HCT116 (cell line): ENCODE results near the gene CEBPA. TPM values are rescaled to one million over a fixed set of nuclear protein-coding genes. Genes with fewer than 3 reads are reported as not detected.

ENCODE experiments used
- ATAC-seq: fragments of 200-7000 bp; cut with Tn5 transposase; 2 replicates; pipeline ENCODE4 v1.9.1; 2020; ENCODE audit warnings: mild to moderate bottlenecking, moderate library complexity
- BruUV-seq: library from RNA; stranded (reverse); fragments of 400-500 nt; replicated peaks from 2 replicates; lab custom pipeline; 2021; lab: Mats Ljungman, UMichigan
- CTCF ChIA-PET: fragments of 300-600 bp; sonication (Branson Sonifier 250); formaldehyde crosslinking; loops from one replicate; lab custom pipeline; 2021; ENCODE audit warnings: antibody characterized with exemption; lab: Charles Lee
- POLR2A ChIA-PET: fragments of 300-600, 350-600 bp; sonication (Branson Sonifier 250); formaldehyde crosslinking; loops from one replicate; lab custom pipeline; 2021; ENCODE audit warnings: antibody characterized with exemption; lab: Charles Lee
- RAD21 ChIA-PET, 2 experiments: fragments of 300-600 bp; sonication (Branson Sonifier 250); formaldehyde crosslinking; loops; one replicate each; lab custom pipeline; 2023; ENCODE audit warnings: low total read pairs in 2 of 2; ENCODE audit not compliant: uncharacterized antibody in 2 of 2, unreplicated experiment in 2 of 2, low non-redundant PET in 1 of 2; lab: Charles Lee
- DNase-seq: peaks from one replicate; pipeline ENCODE4 v3.0.0-alpha.2; 2010; ENCODE audit warnings: low read depth, low spot score
- H2AFZ ChIP-seq: fragments of 200-600 bp; shearing (Covaris generic), sonication (generic); 2 replicates; pipeline ENCODE4 v1.6.1; 2017; ENCODE audit warnings: low read depth, mixed run types, mixed read lengths, antibody characterized with exemption, low read length; ENCODE audit not compliant: poor library complexity, severe bottlenecking
- H3K27ac ChIP-seq: 2 replicates; pipeline ENCODE4 v1.5.1; 2012; ENCODE audit warnings: low read depth, low read length
- H3K27me3 ChIP-seq: fragments of 200-600 bp; sonication (generic); 2 replicates; pipeline ENCODE4 v1.6.1; 2016; ENCODE audit warnings: mixed run types, low read length, mixed read lengths; ENCODE audit not compliant: insufficient read depth
- H3K36me3 ChIP-seq, 2 experiments: fragments of 200-500 bp in 1 of 2; fragments of 200-600 bp in 1 of 2; sonication (Bioruptor generic) in 1 of 2; sonication (generic) in 1 of 2; 2 replicates each; pipeline versions ENCODE4 v1.5.1 to v1.6.1; 2014 to 2016; ENCODE audit warnings: low read length in 2 of 2, inconsistent platforms in 1 of 2, mixed read lengths in 1 of 2, mixed run types in 1 of 2; ENCODE audit not compliant: insufficient read depth in 2 of 2, control insufficient read depth in 1 of 2
- H3K4me1 ChIP-seq, 2 experiments: fragments of 200-600 bp in 1 of 2; sonication (generic) in 1 of 2; 2 replicates each; pipeline versions ENCODE4 v1.5.1 to v1.6.1; 2012 to 2017; ENCODE audit warnings: low read length in 2 of 2, inconsistent platforms in 1 of 2, mild to moderate bottlenecking in 1 of 2, mixed read lengths in 1 of 2, mixed run types in 1 of 2, moderate library complexity in 1 of 2; ENCODE audit not compliant: insufficient read depth in 2 of 2, control insufficient read depth in 1 of 2
- H3K4me2 ChIP-seq: fragments of 200-600 bp; sonication (generic); 2 replicates; pipeline ENCODE4 v1.6.1; 2017; ENCODE audit warnings: mixed run types, low read length, mixed read lengths
- H3K4me3 ChIP-seq, 2 experiments: fragments of 200-600 bp in 1 of 2; sonication (generic) in 1 of 2; replicated peaks in 1 of 2; 2 replicates each; pipeline ENCODE4 v1.5.1; 2011 to 2016; ENCODE audit warnings: low read length in 2 of 2, control low read depth in 1 of 2, low read depth in 1 of 2, mild to moderate bottlenecking in 1 of 2, mixed read lengths in 1 of 2, mixed run types in 1 of 2
- H3K79me2 ChIP-seq: fragments of 200-600 bp; sonication (generic); 2 replicates; pipeline ENCODE4 v1.6.1; 2017; ENCODE audit warnings: mild to moderate bottlenecking, mixed run types, low read length, moderate library complexity, mixed read lengths; ENCODE audit not compliant: insufficient read depth
- H3K9ac ChIP-seq: fragments of 200-600 bp; sonication (generic); 2 replicates; pipeline ENCODE4 v1.6.1; 2016; ENCODE audit warnings: low read length, mixed read lengths
- H3K9me2 ChIP-seq: fragments of 200-600 bp; sonication (generic), shearing (Covaris generic); 2 replicates; pipeline ENCODE4 v1.6.1; 2017; ENCODE audit warnings: mixed run types, mild to moderate bottlenecking, moderate library complexity; ENCODE audit not compliant: insufficient read depth
- H3K9me3 ChIP-seq, 2 experiments: fragments of 200-500 bp in 1 of 2; fragments of 200-600 bp in 1 of 2; sonication (Bioruptor generic) in 1 of 2; sonication (generic) in 1 of 2; 2 replicates each; pipeline ENCODE4 v1.6.1; 2014 to 2017; ENCODE audit warnings: low read length in 2 of 2, mixed read lengths in 2 of 2, inconsistent platforms in 1 of 2, low read depth in 1 of 2, mild to moderate bottlenecking in 1 of 2, mixed run types in 1 of 2, moderate library complexity in 1 of 2; ENCODE audit not compliant: control insufficient read depth in 1 of 2, insufficient read depth in 1 of 2
- H4K20me1 ChIP-seq: fragments of 200-600 bp; sonication (generic), shearing (Covaris generic); 2 replicates; pipeline ENCODE4 v1.6.1; 2017; ENCODE audit warnings: mixed run types, mild to moderate bottlenecking, moderate library complexity; ENCODE audit not compliant: insufficient read depth
- ATF3 ChIP-seq: IDR thresholded peaks from 2 replicates; pipeline ENCODE4 v1.6.1; 2012
- CBX3 ChIP-seq: IDR thresholded peaks from 2 replicates; pipeline ENCODE4 v1.6.1; 2012; ENCODE audit warnings: low read depth
- CEBPB ChIP-seq: IDR thresholded peaks from 2 replicates; pipeline ENCODE4 v1.6.1; 2012; ENCODE audit warnings: low read depth
- CTCF ChIP-seq, 3 experiments: fragments of 200-600 bp in 1 of 3; sonication (generic) in 1 of 3; IDR thresholded peaks in 2 of 3; conservative IDR thresholded peaks in 1 of 3; 2 replicates each; pipeline ENCODE4 v1.5.1; 2012 to 2017; ENCODE audit warnings: low read depth in 2 of 3, low read length in 2 of 3, antibody characterized with exemption in 1 of 3, borderline replicate concordance in 1 of 3, control low read depth in 1 of 3, mild to moderate bottlenecking in 1 of 3, mixed read lengths in 1 of 3, mixed run types in 1 of 3, moderate library complexity in 1 of 3; ENCODE audit not compliant: insufficient read depth in 1 of 3
- ELF1 ChIP-seq: IDR thresholded peaks from 2 replicates; pipeline ENCODE4 v1.6.1; 2012; ENCODE audit warnings: low read depth, borderline replicate concordance
- EZH2phosphoT487 ChIP-seq: fragments of 200-600 bp; IDR thresholded peaks from 2 replicates; pipeline ENCODE4 v1.6.1; 2018; ENCODE audit warnings: antibody characterized with exemption, borderline replicate concordance
- POLR2A ChIP-seq: IDR thresholded peaks from 2 replicates; pipeline ENCODE4 v1.7.0; 2011; ENCODE audit warnings: borderline replicate concordance; ENCODE audit not compliant: insufficient read depth, insufficient read length; ENCODE audit errors: extremely low read depth
- RAD21 ChIP-seq: IDR thresholded peaks from 2 replicates; pipeline ENCODE4 v1.6.1; 2012; ENCODE audit warnings: low read depth, mild to moderate bottlenecking
- SIN3A ChIP-seq: IDR thresholded peaks from 2 replicates; pipeline ENCODE4 v1.6.1; 2012; ENCODE audit warnings: low read depth
- TCF7L2 ChIP-seq: IDR thresholded peaks from 2 replicates; pipeline ENCODE4 v1.7.0; 2011; ENCODE audit warnings: borderline replicate concordance, inconsistent platforms; ENCODE audit not compliant: insufficient read depth, insufficient read length; ENCODE audit errors: extremely low read depth
- ZBTB33 ChIP-seq: IDR thresholded peaks from 2 replicates; pipeline ENCODE4 v1.6.1; 2011; ENCODE audit warnings: mild to moderate bottlenecking, low read length, moderate library complexity; ENCODE audit not compliant: insufficient replicate concordance; ENCODE audit errors: extremely low read depth
- ZNF274 ChIP-seq: fragments of 200-500 bp; sonication (Bioruptor generic); IDR thresholded peaks from 2 replicates; pipeline ENCODE4 v1.6.1; 2014; ENCODE audit warnings: mild to moderate bottlenecking, low read depth, low read length, inconsistent platforms
- intact Hi-C: fragments of 100-400 bp; cut with micrococcal nuclease; formaldehyde crosslinking; loops from 2 replicates; pipeline ENCODE4 v1.10.0; 2022
- total RNA-seq: library from RNA; stranded (reverse); gene quantifications from one replicate; pipeline ENCODE4 v1.2.1, GENCODE V29; 2021; ENCODE audit not compliant: unreplicated experiment

CEBPA gene
- total RNA-seq, 1 experiment from 2014 or later, result 7.0 TPM

DNA sequence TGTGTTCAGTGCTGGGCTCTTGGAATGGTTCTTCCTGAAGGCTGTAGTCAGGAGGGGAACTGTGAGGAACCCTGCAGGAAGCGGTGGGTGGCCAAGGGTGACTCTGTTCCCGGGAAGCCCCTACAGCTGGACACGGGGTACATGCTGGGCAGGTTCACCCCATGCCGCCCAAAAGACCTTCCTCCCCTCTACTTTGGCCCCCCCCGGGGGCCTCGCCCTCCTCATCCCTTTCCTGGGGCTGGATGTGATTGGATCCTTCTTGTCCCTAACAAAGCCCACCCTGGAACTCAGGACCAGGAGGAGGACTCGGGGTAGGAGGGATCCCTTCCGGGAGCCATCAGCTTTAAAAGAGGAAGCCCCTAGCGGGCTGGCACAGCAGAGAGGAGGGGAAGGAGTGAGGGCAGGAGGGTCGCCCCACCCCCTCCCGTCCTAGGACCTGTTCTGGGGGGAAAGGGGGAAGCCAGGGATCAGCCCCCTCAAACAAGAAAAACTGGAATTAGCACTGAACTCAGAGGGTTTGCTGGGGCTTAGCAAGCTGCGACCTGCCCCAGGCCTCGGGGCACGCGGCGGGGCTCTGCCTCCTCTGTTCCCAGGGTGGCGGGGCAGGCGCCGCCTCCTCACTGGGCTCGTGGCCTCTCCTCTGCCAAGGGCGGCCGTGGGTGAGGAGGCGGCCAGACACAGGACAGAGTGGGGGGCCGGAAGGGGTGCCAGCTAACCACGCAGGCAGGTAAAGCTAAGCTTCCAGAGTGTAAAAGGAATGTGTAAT, 4.0 kb downstream of the CEBPA start:
- TF ChIP-seq SIN3A (no peak), CEBPB (no peak), ELF1 (no peak), RAD21 (no peak), ATF3 (no peak), CTCF (IDR thresholded peaks at IDR 0.05 in 2 of 3, conservative IDR thresholded peaks at IDR 0.05 in 1 of 3; ENCODE audit: borderline replicate concordance in 1 of 3, insufficient read depth in 1 of 3, low read depth in 2 of 3, low read length in 2 of 3) (no peak), TCF7L2 (no peak), ZNF274 (no peak), CBX3 (no peak), ZBTB33 (no peak), POLR2A (no peak), EZH2phosphoT487 (no peak)
- Histone ChIP-seq H3K36me3 (no peaks in the 10 kb centered on the region), H4K20me1 (no peaks in the 10 kb centered on the region), H2AFZ (no peak overlapping the region), H3K4me1 (peaks cover 11 to 23% of the 10 kb centered on the region in 2 experiments; a peak in 3 of 4 replicates), H3K9me2 (no peaks in the 10 kb centered on the region), H3K4me2 (no peak overlapping the region), H3K9me3 (no peaks in the 10 kb centered on the region), H3K27ac (no peak overlapping the region), H3K79me2 (no peaks in the 10 kb centered on the region), H3K9ac (no peak overlapping the region), H3K4me3 (no peak overlapping the region), H3K27me3 (no peaks in the 10 kb centered on the region)
- ChIA-PET POLR2A (no interaction called here), CTCF (no interaction called here), RAD21 (no interaction called here)
- no TSS peak for BruUV-seq
- intact Hi-C loops, result no loop called here
- no peak for ATAC-seq
- no peak for DNase-seq
